H1 (cell line): Measurements from ENCODE around the gene LMTK2. TPM values are rescaled to one million over a fixed set of nuclear protein-coding genes. Genes with fewer than 3 reads are reported as not detected.

Experiments used
- EGR1 ChIP-seq: IDR thresholded peaks from 2 replicates; pipeline ENCODE4 v1.6.1; 2011; ENCODE audit warnings: low read depth, low read length, borderline replicate concordance
- EZH2 ChIP-seq: fragments of 200-600 bp; sonication (generic); IDR thresholded peaks from 2 replicates; pipeline ENCODE4 v1.7.1; 2012; ENCODE audit warnings: low read depth, mild to moderate bottlenecking, moderate library complexity, low read length, inconsistent platforms; ENCODE audit not compliant: severe bottlenecking
- KDM4A ChIP-seq: IDR thresholded peaks from one replicate; pipeline ENCODE4 v1.7.1; 2012; ENCODE audit warnings: low read depth, mild to moderate bottlenecking, moderate library complexity, low read length, inconsistent platforms; ENCODE audit not compliant: severe bottlenecking
- KDM5A ChIP-seq: fragments of 200-600 bp; IDR thresholded peaks from 2 replicates; pipeline ENCODE4 v1.7.1; 2012; ENCODE audit warnings: mild to moderate bottlenecking, low read length, inconsistent platforms, mixed read lengths
- MAFK ChIP-seq: IDR thresholded peaks from 2 replicates; pipeline ENCODE4 v1.6.1; 2012; ENCODE audit warnings: low read depth, mild to moderate bottlenecking, improper control_type of control experiment, low read length
- NRF1 ChIP-seq: IDR thresholded peaks from 2 replicates; pipeline ENCODE4 v1.6.1; 2011; ENCODE audit warnings: mild to moderate bottlenecking, low read depth, low read length, improper control_type of control experiment
- POLR2A ChIP-seq, 2 experiments: IDR thresholded peaks; 1 replicate in 1 of 2; 2 replicates in 1 of 2; pipeline ENCODE4 v1.6.1; 2011; ENCODE audit warnings: low read depth in 2 of 2, low read length in 2 of 2, mild to moderate bottlenecking in 2 of 2; ENCODE audit errors: control extremely low read depth in 1 of 2
- RXRA ChIP-seq: IDR thresholded peaks from 2 replicates; pipeline ENCODE4 v1.6.1; 2011; ENCODE audit warnings: low read depth, mild to moderate bottlenecking, low read length, moderate library complexity; ENCODE audit not compliant: insufficient read depth
- SP2 ChIP-seq: IDR thresholded peaks from 2 replicates; pipeline ENCODE4 v1.6.1; 2012; ENCODE audit warnings: mild to moderate bottlenecking, low read length, inconsistent platforms
- polyA plus RNA-seq, 7 experiments: library from polyadenylated mRNA; depleted of rRNA in 3 of 7; stranded (reverse) in 5 of 7; unstranded in 2 of 7; fragments of >200 nt in 5 of 7; fragments of 200-250 nt in 2 of 7; gene quantifications; 1 replicate in 5 of 7; 2 replicates in 1 of 7; 4 replicates in 1 of 7; pipeline versions ENCODE4 v1.2.1 to v1.2.3, GENCODE V29; 2011 to 2013; ENCODE audit warnings: missing spikeins in 2 of 7, mixed read lengths in 2 of 7
- total RNA-seq: library from RNA; stranded (reverse); fragmentation: NEBNext Ultra II Directional; extraction: Animal tissue kit (Norgen Biotek cat#: 25700); gene quantifications from 2 replicates; pipeline ENCODE4 v1.2.1, GENCODE V29; 2021
- TF ChIP-seq, protein P1 (sequence below): fragments of 300-600 bp; sonication (generic); IDR thresholded peaks from 2 replicates; pipeline ENCODE4 v1.7.1; 2012; ENCODE audit warnings: low read length, moderate library complexity, mild to moderate bottlenecking, inconsistent platforms; ENCODE audit not compliant: insufficient replicate concordance
- TF ChIP-seq, protein P2 (sequence below): IDR thresholded peaks from 2 replicates; pipeline ENCODE4 v1.6.1; 2012; ENCODE audit warnings: inconsistent platforms

LMTK2 gene
- total and polyA plus RNA-seq, 2 of the 8 experiments (the other 6 are each of a cell fraction or from before 2014, with no cell fraction given), result 9.7 to 30.7 TPM

DNA sequence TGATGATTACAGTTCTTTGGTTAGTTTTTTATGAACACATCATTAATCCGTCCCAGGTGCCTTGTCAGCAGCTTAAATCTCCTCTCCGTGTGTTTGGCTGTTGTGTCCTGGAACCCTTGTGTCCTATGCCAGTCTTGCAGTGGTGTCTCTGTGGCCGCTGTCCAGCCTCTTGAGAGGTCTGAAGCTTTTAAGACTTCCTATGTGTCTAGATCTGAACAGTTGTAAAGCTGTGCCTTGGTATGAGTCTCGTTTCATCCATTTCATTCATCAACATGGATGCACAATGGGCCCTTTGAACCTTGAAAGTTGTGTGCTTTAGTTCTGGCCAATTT, 16.7 kb downstream of the LMTK2 start (continued):
- TF ChIP-seq, protein P1, sequence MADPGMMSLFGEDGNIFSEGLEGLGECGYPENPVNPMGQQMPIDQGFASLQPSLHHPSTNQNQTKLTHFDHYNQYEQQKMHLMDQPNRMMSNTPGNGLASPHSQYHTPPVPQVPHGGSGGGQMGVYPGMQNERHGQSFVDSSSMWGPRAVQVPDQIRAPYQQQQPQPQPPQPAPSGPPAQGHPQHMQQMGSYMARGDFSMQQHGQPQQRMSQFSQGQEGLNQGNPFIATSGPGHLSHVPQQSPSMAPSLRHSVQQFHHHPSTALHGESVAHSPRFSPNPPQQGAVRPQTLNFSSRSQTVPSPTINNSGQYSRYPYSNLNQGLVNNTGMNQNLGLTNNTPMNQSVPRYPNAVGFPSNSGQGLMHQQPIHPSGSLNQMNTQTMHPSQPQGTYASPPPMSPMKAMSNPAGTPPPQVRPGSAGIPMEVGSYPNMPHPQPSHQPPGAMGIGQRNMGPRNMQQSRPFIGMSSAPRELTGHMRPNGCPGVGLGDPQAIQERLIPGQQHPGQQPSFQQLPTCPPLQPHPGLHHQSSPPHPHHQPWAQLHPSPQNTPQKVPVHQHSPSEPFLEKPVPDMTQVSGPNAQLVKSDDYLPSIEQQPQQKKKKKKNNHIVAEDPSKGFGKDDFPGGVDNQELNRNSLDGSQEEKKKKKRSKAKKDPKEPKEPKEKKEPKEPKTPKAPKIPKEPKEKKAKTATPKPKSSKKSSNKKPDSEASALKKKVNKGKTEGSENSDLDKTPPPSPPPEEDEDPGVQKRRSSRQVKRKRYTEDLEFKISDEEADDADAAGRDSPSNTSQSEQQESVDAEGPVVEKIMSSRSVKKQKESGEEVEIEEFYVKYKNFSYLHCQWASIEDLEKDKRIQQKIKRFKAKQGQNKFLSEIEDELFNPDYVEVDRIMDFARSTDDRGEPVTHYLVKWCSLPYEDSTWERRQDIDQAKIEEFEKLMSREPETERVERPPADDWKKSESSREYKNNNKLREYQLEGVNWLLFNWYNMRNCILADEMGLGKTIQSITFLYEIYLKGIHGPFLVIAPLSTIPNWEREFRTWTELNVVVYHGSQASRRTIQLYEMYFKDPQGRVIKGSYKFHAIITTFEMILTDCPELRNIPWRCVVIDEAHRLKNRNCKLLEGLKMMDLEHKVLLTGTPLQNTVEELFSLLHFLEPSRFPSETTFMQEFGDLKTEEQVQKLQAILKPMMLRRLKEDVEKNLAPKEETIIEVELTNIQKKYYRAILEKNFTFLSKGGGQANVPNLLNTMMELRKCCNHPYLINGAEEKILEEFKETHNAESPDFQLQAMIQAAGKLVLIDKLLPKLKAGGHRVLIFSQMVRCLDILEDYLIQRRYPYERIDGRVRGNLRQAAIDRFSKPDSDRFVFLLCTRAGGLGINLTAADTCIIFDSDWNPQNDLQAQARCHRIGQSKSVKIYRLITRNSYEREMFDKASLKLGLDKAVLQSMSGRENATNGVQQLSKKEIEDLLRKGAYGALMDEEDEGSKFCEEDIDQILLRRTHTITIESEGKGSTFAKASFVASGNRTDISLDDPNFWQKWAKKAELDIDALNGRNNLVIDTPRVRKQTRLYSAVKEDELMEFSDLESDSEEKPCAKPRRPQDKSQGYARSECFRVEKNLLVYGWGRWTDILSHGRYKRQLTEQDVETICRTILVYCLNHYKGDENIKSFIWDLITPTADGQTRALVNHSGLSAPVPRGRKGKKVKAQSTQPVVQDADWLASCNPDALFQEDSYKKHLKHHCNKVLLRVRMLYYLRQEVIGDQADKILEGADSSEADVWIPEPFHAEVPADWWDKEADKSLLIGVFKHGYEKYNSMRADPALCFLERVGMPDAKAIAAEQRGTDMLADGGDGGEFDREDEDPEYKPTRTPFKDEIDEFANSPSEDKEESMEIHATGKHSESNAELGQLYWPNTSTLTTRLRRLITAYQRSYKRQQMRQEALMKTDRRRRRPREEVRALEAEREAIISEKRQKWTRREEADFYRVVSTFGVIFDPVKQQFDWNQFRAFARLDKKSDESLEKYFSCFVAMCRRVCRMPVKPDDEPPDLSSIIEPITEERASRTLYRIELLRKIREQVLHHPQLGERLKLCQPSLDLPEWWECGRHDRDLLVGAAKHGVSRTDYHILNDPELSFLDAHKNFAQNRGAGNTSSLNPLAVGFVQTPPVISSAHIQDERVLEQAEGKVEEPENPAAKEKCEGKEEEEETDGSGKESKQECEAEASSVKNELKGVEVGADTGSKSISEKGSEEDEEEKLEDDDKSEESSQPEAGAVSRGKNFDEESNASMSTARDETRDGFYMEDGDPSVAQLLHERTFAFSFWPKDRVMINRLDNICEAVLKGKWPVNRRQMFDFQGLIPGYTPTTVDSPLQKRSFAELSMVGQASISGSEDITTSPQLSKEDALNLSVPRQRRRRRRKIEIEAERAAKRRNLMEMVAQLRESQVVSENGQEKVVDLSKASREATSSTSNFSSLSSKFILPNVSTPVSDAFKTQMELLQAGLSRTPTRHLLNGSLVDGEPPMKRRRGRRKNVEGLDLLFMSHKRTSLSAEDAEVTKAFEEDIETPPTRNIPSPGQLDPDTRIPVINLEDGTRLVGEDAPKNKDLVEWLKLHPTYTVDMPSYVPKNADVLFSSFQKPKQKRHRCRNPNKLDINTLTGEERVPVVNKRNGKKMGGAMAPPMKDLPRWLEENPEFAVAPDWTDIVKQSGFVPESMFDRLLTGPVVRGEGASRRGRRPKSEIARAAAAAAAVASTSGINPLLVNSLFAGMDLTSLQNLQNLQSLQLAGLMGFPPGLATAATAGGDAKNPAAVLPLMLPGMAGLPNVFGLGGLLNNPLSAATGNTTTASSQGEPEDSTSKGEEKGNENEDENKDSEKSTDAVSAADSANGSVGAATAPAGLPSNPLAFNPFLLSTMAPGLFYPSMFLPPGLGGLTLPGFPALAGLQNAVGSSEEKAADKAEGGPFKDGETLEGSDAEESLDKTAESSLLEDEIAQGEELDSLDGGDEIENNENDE, result no peak
- no peak for TF ChIP-seq SP2
- TF ChIP-seq POLR2A (IDR thresholded peaks at IDR 0.05; ENCODE audit: control extremely low read depth in 1 of 2, low read depth in 2 of 2, low read length in 2 of 2), result no peak
- TF ChIP-seq NRF1, result no peak
- TF ChIP-seq KDM4A, result no peak
- TF ChIP-seq RXRA, result no peak
- no peak for TF ChIP-seq MAFK
- no peak for TF ChIP-seq EZH2
- no peak for TF ChIP-seq EGR1
- no peak for TF ChIP-seq KDM5A
- TF ChIP-seq, protein P2, sequence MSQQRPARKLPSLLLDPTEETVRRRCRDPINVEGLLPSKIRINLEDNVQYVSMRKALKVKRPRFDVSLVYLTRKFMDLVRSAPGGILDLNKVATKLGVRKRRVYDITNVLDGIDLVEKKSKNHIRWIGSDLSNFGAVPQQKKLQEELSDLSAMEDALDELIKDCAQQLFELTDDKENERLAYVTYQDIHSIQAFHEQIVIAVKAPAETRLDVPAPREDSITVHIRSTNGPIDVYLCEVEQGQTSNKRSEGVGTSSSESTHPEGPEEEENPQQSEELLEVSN, result no peak
